ENCODE data around the gene CCDC137. TPM values are rescaled to one million over a fixed set of nuclear protein-coding genes. Genes with fewer than 3 reads are reported as not detected.

The CCDC137 gene
- total and polyA plus RNA-seq, 2 of the 13 experiments (the other 11 are each of a cell fraction or from before 2014, with no cell fraction given): 14.6 to 39.1 TPM

- POLR2A ChIA-PET: interaction anchor here (1.0 to 4.9 kb wide), 3 partner anchors 7 to 285 kb away, joined by 3 to 143 read pairs (median 124); partner anchors contain the start of genes ARL16, HGS and SLC25A10
- H3K79me2 ChIP-seq (ENCODE audit: insufficient read depth, low read length): peaks cover 47% of the 10 kb centered on the region
- no peak for TF ChIP-seq ZNF460 (CRISPR knock-in tag; IDR thresholded peaks at IDR 0.05; ENCODE audit: borderline replicate concordance)
- TF ChIP-seq MXD3 (CRISPR knock-in tag; IDR thresholded peaks at IDR 0.05): no peak
- no peak for TF ChIP-seq ERF (CRISPR knock-in tag; IDR thresholded peaks at IDR 0.05)
- TF ChIP-seq MAFK (conservative IDR thresholded peaks at IDR 0.05 in 1 of 2, IDR thresholded peaks at IDR 0.05 in 1 of 2; ENCODE audit: low read length in 2 of 2): no peak
- TF ChIP-seq, protein P1, sequence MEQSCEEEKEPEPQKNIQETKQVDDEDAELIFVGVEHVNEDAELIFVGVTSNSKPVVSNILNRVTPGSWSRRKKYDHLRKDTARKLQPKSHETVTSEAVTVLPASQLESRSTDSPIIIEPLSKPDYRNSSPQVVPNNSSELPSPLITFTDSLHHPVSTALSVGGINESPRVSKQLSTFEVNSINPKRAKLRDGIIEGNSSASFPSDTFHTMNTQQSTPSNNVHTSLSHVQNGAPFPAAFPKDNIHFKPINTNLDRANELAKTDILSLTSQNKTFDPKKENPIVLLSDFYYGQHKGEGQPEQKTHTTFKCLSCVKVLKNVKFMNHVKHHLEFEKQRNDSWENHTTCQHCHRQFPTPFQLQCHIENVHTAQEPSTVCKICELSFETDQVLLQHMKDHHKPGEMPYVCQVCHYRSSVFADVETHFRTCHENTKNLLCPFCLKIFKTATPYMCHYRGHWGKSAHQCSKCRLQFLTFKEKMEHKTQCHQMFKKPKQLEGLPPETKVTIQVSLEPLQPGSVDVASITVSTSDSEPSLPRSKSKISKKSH (CRISPR knock-in tag; IDR thresholded peaks at IDR 0.05; ENCODE audit: borderline replicate concordance): peak; percentile 49; the same call in 1 of the 2 replicates
- TF ChIP-seq, protein P2, sequence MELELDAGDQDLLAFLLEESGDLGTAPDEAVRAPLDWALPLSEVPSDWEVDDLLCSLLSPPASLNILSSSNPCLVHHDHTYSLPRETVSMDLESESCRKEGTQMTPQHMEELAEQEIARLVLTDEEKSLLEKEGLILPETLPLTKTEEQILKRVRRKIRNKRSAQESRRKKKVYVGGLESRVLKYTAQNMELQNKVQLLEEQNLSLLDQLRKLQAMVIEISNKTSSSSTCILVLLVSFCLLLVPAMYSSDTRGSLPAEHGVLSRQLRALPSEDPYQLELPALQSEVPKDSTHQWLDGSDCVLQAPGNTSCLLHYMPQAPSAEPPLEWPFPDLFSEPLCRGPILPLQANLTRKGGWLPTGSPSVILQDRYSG (CRISPR knock-in tag; IDR thresholded peaks at IDR 0.05): no peak
- TF ChIP-seq RBM22 (optimal IDR thresholded peaks at IDR 0.05; ENCODE audit: low read length): peak; percentile 92
- TF ChIP-seq DR1 (CRISPR knock-in tag; IDR thresholded peaks at IDR 0.05): no peak
- no peak for TF ChIP-seq KDM1A (CRISPR knock-in tag; IDR thresholded peaks at IDR 0.05)
- 0 out of 2 replicates have a peak, but pooled peaks have one; percentile 23 for TF ChIP-seq RBAK (CRISPR knock-in tag; IDR thresholded peaks at IDR 0.05)
- TF ChIP-seq, protein P3, sequence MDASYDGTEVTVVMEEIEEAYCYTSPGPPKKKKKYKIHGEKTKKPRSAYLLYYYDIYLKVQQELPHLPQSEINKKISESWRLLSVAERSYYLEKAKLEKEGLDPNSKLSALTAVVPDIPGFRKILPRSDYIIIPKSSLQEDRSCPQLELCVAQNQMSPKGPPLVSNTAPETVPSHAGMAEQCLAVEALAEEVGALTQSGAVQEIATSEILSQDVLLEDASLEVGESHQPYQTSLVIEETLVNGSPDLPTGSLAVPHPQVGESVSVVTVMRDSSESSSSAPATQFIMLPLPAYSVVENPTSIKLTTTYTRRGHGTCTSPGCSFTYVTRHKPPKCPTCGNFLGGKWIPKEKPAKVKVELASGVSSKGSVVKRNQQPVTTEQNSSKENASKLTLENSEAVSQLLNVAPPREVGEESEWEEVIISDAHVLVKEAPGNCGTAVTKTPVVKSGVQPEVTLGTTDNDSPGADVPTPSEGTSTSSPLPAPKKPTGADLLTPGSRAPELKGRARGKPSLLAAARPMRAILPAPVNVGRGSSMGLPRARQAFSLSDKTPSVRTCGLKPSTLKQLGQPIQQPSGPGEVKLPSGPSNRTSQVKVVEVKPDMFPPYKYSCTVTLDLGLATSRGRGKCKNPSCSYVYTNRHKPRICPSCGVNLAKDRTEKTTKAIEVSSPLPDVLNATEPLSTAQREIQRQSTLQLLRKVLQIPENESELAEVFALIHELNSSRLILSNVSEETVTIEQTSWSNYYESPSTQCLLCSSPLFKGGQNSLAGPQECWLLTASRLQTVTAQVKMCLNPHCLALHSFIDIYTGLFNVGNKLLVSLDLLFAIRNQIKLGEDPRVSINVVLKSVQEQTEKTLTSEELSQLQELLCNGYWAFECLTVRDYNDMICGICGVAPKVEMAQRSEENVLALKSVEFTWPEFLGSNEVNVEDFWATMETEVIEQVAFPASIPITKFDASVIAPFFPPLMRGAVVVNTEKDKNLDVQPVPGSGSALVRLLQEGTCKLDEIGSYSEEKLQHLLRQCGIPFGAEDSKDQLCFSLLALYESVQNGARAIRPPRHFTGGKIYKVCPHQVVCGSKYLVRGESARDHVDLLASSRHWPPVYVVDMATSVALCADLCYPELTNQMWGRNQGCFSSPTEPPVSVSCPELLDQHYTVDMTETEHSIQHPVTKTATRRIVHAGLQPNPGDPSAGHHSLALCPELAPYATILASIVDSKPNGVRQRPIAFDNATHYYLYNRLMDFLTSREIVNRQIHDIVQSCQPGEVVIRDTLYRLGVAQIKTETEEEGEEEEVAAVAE (CRISPR knock-in tag; IDR thresholded peaks at IDR 0.05; ENCODE audit: borderline replicate concordance): no peak
- TF ChIP-seq RBFOX2 (IDR thresholded peaks at IDR 0.05; ENCODE audit: low read depth, low read length): peak; percentile 66
- TF ChIP-seq MXD1 (CRISPR knock-in tag; IDR thresholded peaks at IDR 0.05): no peak
Measured at GRCh38 chr17:81705518-81706231, 39.1 kb downstream of the CCDC137 start.

More at GRCh38 chr17:81705518-81706231, 39.1 kb downstream of the CCDC137 start:
- no peak overlapping the region for H3K4me3 ChIP-seq (replicated peaks in 1 of 3; ENCODE audit: insufficient read depth in 1 of 3, low read depth in 2 of 3, low read length in 3 of 3)
- intact Hi-C loops (cut with micrococcal nuclease; ENCODE audit: unreplicated experiment) (no loop called here), in situ Hi-C loops (cut with HindIII; ENCODE audit: extremely low pct_ligation_motif_present, low pct_unique_long_range_greater_than_20kb) (no loop called here)
- WGBS (ENCODE audit: low lambda C conversion rate): 96% methylated on average over 30 of the region's 30 CpGs
- peaks cover 13% of the 10 kb centered on the region; the same call in 1 of the 2 replicates for H4K20me1 ChIP-seq (ENCODE audit: insufficient read depth, low read length)
- H3K4me2 ChIP-seq (ENCODE audit: low read depth, low read length): no peak overlapping the region
- H3K4me1 ChIP-seq (ENCODE audit: insufficient read depth, low read length): peaks cover 38% of the 10 kb centered on the region
- H3K9ac ChIP-seq (ENCODE audit: insufficient read depth, low read depth, low read length): peak overlapping the region; percentile 9; the same call in 1 of the 2 replicates
- no peak for DNase-seq (ENCODE audit: low spot score)
- CTCF ChIA-PET (ENCODE audit: low intra/inter-chr PET ratio, low total read pairs): no interaction called here
- H3K27ac ChIP-seq (ENCODE audit: extremely low read length, insufficient read depth, low read length): peak overlapping the region; percentile 21
- BruUV-seq (replicated peaks): no TSS peak
- no peak for ATAC-seq
- H3K36me3 ChIP-seq (replicated peaks in 1 of 2; ENCODE audit: control insufficient read depth in 1 of 2, insufficient read depth in 2 of 2, low read length in 2 of 2): peaks cover 24 to 48% of the 10 kb centered on the region in 2 experiments
- FAIRE-seq: no peak
- no peaks in the 10 kb centered on the region for H3K9me3 ChIP-seq (ENCODE audit: low read length)
- H3K27me3 ChIP-seq (ENCODE audit: control insufficient read depth in 1 of 2, insufficient read depth in 2 of 2, low read length in 2 of 2): no peaks in the 10 kb centered on the region; a peak in 1 of 5 replicates
- no peak overlapping the region for H2AFZ ChIP-seq (ENCODE audit: low read length)
